Stimulated activated effector memory CD8-positive, alpha-beta T cell treated with anti-CD3 and anti-CD28 coated beads, Interleukin-12 subunit alpha, Interleukin-12 subunit beta, amount 100 ng/mL, for 72 hours (primary cell): ENCODE measurements around the gene PRSS48.

Source experiments
- ATAC-seq: fragments of 150-1000 bp; cut with Tn5 transposase; 2 replicates; pipeline ENCODE4 v1.10.0; 2021
- DNase-seq, 2 donors: peaks; one replicate each; pipeline ENCODE4 v3.0.0; 2021 to 2022; ENCODE audit warnings: low spot score in 2 of 2
- H3K27ac Mint-ChIP-seq: one replicate; pipeline ENCODE4 v1.8.0; 2022; ENCODE audit warnings: mild to moderate bottlenecking, mixed read lengths
- H3K36me3 Mint-ChIP-seq: one replicate; pipeline ENCODE4 v1.8.0; 2022; ENCODE audit warnings: mild to moderate bottlenecking, mixed read lengths
- H3K4me1 Mint-ChIP-seq: one replicate; pipeline ENCODE4 v1.8.0; 2022; ENCODE audit warnings: mixed read lengths
- H3K4me3 Mint-ChIP-seq: one replicate; pipeline ENCODE4 v1.8.0; 2022; ENCODE audit warnings: mild to moderate bottlenecking, mixed read lengths
- H3K9me3 Mint-ChIP-seq: one replicate; pipeline ENCODE4 v1.8.0; 2022; ENCODE audit warnings: mixed read lengths

Gene PRSS48

DNA sequence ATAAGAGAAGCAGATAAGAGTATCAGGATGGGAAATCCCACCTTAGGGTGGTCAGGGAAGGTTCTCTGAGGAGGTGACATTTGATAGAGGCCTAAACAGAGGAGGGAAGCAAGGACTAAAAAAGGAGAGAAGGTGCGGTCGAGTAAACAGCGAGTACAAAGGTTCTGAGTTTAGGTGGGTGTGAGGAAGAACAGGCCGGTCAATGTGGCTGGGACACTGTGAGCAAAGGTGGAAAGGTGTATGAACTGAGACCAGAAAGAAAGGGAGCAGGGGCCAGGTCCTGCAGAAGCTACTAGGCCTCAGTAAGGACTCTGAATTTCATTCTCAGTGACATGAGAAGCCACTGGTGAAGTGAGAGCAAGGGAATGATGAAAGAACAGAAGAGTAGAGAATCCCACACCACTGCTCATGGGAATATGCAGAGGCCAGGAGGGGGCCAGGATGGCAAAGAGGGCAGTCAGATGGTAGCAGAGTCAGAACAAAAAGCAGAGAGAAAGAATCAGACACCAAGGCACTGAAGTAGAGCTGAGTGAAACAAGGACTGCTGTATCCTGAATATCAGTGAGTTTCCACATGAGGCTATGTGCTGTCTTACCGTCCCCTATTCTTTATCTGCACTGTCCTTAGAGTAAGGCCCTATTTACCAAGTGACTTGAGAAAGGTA lies 18.0 kb downstream of the PRSS48 start:
- no peaks in the 10 kb centered on the region for H3K36me3 Mint-ChIP-seq
- ATAC-seq = peak; percentile 16
- H3K27ac Mint-ChIP-seq = no peak overlapping the region
- no peaks in the 10 kb centered on the region for H3K9me3 Mint-ChIP-seq
- no peak overlapping the region for H3K4me3 Mint-ChIP-seq
- no peaks in the 10 kb centered on the region for H3K4me1 Mint-ChIP-seq
- DNase-seq = no peak

DNA sequence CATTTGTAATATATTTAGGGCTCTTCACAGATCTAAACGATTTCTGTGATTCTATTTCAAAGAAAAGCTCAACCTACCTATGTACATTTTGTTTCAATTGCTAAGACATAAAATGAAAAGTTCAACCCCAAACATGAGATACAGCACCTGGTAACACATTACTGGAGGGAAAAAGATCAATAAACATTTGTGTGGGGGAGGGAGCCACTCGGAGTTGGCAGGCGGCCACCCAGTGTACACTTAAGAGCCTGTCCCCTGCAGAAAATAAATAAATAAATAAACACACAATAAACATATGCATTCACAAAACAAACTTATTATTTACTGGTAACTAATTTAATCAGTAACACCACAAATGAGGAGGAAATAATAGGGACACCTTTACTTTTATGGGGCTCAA lies 19.3 kb downstream of the PRSS48 start:
- H3K4me1 Mint-ChIP-seq = no peaks in the 10 kb centered on the region
- no peak overlapping the region for H3K4me3 Mint-ChIP-seq
- DNase-seq (no peak), ATAC-seq (no peak)
- no peak overlapping the region for H3K27ac Mint-ChIP-seq
- H3K9me3 Mint-ChIP-seq = no peaks in the 10 kb centered on the region
- no peaks in the 10 kb centered on the region for H3K36me3 Mint-ChIP-seq

DNA sequence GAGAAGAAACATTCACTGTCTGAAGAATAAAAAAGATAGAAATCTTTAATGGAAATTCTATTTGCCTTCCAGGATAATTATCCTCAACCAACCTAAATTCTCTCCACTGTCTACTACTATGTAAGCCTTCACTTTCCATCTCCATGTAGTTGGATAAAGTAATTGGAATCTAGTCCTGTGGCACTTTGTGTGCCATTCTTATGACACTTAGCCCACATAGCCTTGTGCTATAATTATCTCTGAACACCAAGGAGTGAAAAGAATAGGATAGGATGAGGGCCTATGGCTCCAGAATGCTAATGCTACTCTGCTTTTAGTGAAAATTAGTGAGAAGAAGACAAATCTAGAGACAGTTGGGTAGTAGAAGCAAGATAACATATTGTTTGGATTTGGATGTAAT lies 20.2 kb downstream of the PRSS48 start:
- ATAC-seq = no peak
- Mint-ChIP-seq H3K4me1 (no peaks in the 10 kb centered on the region), H3K27ac (no peak overlapping the region), H3K9me3 (peaks cover 2% of the 10 kb centered on the region), H3K4me3 (no peak overlapping the region), H3K36me3 (no peaks in the 10 kb centered on the region)
- DNase-seq = no peak

GRCh38 chr4:151302432-151302831 lies 25.5 kb downstream of the PRSS48 start:
- H3K9me3 Mint-ChIP-seq = peaks cover 2% of the 10 kb centered on the region
- no peaks in the 10 kb centered on the region for H3K36me3 Mint-ChIP-seq
- DNase-seq = no peak
- no peak for ATAC-seq
- no peak overlapping the region for H3K4me3 Mint-ChIP-seq
- no peaks in the 10 kb centered on the region for H3K4me1 Mint-ChIP-seq
- H3K27ac Mint-ChIP-seq = no peak overlapping the region

DNA sequence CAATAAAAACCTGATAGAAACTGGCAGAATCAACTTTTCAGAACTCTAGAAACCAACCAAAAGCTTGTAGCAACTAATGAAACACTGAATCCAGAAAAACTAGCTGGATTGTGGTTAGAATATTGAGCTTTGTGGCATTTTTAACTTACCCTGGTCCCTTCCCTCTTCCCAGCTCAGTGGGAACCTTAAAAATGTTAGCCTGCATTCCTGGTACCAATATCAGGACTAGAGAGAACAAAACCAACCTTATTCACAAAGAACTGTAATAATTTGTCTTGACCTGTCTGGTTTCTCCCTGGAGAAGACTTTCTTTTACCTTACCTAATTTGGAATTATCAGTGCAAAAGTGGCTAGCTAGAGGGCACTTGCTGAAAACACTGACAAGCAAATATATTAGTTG lies 27.3 kb downstream of the PRSS48 start:
- Mint-ChIP-seq H3K27ac (no peak overlapping the region), H3K36me3 (no peaks in the 10 kb centered on the region), H3K4me1 (no peaks in the 10 kb centered on the region), H3K4me3 (no peak overlapping the region), H3K9me3 (peaks cover 2% of the 10 kb centered on the region)
- ATAC-seq (no peak), DNase-seq (no peak)

GRCh38 chr4:151304755-151305154 lies 27.8 kb downstream of the PRSS48 start:
- no peak for DNase-seq
- no peak overlapping the region for H3K4me3 Mint-ChIP-seq
- H3K9me3 Mint-ChIP-seq = peaks cover 2% of the 10 kb centered on the region
- no peak overlapping the region for H3K27ac Mint-ChIP-seq
- ATAC-seq = no peak
- H3K36me3 Mint-ChIP-seq = no peaks in the 10 kb centered on the region
- no peaks in the 10 kb centered on the region for H3K4me1 Mint-ChIP-seq

GRCh38 chr4:151310124-151310728 lies 33.3 kb downstream of the PRSS48 start:
- no peaks in the 10 kb centered on the region for H3K9me3 Mint-ChIP-seq
- H3K36me3 Mint-ChIP-seq = no peaks in the 10 kb centered on the region
- H3K27ac Mint-ChIP-seq = no peak overlapping the region
- H3K4me1 Mint-ChIP-seq = no peaks in the 10 kb centered on the region
- DNase-seq (no peak), ATAC-seq (no peak)
- H3K4me3 Mint-ChIP-seq = no peak overlapping the region

DNA sequence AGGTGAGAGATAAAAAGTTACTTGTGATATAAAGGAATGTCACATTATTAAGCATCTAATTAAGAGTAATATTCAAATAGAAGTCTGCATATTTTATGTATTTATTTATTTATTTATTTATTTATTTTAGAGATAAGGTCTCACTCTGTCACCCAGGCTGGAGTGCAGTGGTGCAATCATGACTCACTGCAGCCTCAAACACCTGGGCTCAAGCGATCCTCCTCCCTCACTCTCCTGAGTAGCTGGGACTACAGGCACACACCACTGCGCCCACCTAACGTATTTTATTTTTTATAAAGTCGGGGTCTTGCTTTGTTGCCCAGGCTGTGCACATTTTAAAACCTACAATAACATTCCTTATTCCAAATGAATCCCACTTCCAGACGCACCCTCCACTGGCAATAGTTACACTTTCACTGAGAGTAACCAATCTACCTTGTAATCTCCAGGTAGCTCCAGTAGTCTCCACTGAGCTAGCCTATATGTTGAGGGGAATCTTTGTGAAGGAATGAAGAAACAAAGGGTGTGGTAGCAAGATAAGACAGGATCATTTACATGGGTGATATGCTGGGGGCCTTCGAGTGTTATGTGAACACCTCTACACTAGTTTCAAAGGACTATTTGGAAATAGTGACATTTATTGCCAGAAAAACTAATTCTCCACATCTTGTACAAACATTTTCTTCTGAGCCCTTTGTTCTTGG lies 36.5 kb downstream of the PRSS48 start:
- no peaks in the 10 kb centered on the region for H3K36me3 Mint-ChIP-seq
- no peaks in the 10 kb centered on the region for H3K4me1 Mint-ChIP-seq
- H3K4me3 Mint-ChIP-seq = no peak overlapping the region
- H3K9me3 Mint-ChIP-seq = no peaks in the 10 kb centered on the region
- ATAC-seq = no peak
- DNase-seq = no peak
- H3K27ac Mint-ChIP-seq = no peak overlapping the region

DNA sequence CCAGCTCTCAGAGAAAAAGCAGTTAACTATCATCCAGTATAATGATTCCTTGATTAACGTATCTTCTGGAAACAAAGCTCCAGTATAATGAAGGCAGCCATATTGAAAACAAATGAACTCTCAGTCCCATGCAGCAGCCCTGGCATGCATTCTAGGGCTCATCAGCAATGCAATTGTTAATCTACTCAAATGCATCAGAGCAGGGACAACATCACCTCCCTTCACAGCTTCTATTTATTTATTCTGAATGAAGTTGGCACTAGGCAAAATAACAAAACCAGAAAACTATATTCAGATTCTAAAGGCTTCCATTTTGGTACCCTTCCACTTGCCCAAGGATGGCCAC lies 37.0 kb downstream of the PRSS48 start:
- H3K36me3 Mint-ChIP-seq = no peaks in the 10 kb centered on the region
- H3K27ac Mint-ChIP-seq = no peak overlapping the region
- no peaks in the 10 kb centered on the region for H3K9me3 Mint-ChIP-seq
- H3K4me1 Mint-ChIP-seq = no peaks in the 10 kb centered on the region
- DNase-seq (no peak), ATAC-seq (no peak)
- no peak overlapping the region for H3K4me3 Mint-ChIP-seq

GRCh38 chr4:151314479-151314878 lies 37.5 kb downstream of the PRSS48 start:
- ATAC-seq (no peak), DNase-seq (no peak)
- H3K4me1 Mint-ChIP-seq = no peaks in the 10 kb centered on the region
- no peak overlapping the region for H3K4me3 Mint-ChIP-seq
- H3K27ac Mint-ChIP-seq = no peak overlapping the region
- H3K36me3 Mint-ChIP-seq = no peaks in the 10 kb centered on the region
- H3K9me3 Mint-ChIP-seq = no peaks in the 10 kb centered on the region

- Mint-ChIP-seq H3K36me3 (no peaks in the 10 kb centered on the region), H3K9me3 (no peaks in the 10 kb centered on the region), H3K27ac (no peak overlapping the region), H3K4me1 (no peaks in the 10 kb centered on the region), H3K4me3 (no peak overlapping the region)
- DNase-seq (no peak), ATAC-seq (no peak)
These were observed 38.4 kb downstream of the PRSS48 start for GRCh38 chr4:151315212-151315886.

GRCh38 chr4:151316645-151317044 lies 39.7 kb downstream of the PRSS48 start:
- no peaks in the 10 kb centered on the region for H3K4me1 Mint-ChIP-seq
- no peak overlapping the region for H3K27ac Mint-ChIP-seq
- no peaks in the 10 kb centered on the region for H3K9me3 Mint-ChIP-seq
- no peak for ATAC-seq
- no peak for DNase-seq
- H3K4me3 Mint-ChIP-seq = no peak overlapping the region
- H3K36me3 Mint-ChIP-seq = no peaks in the 10 kb centered on the region

DNA sequence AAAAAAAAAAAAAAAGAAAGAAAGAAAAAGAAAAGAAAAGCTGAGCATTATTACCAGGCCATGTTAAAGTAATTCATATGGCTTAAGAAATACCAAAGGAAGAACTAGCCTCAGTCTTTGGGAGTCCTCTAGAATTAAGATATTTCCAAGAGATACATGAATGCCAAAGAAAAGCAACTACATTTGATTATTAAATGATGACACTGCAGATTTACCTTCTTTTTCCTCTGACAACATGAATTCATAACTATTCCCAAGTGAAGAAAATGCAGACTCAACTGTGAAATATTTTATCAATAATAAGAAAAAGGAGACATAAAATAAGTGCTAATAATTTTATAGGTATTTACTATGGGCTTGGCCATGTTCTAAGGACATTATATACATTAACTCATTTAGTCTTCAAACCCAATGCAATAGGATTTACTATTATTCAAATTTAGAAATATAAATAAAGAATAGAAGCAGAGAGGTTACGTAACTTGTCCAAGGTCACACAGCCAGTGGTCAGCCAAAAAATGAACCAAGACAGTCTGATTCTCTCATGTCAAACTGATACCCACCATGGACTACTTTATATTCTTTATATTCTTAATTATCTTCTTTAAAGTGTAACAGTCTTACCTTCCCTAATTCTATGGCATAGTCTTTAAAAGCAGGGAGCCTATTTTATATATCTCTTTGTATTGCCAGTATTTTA lies 41.5 kb downstream of the PRSS48 start:
- no peak for DNase-seq
- Mint-ChIP-seq H3K36me3 (no peaks in the 10 kb centered on the region), H3K9me3 (no peaks in the 10 kb centered on the region), H3K4me3 (no peak overlapping the region), H3K27ac (no peak overlapping the region), H3K4me1 (no peaks in the 10 kb centered on the region)
- ATAC-seq = no peak

GRCh38 chr4:151319490-151319889 lies 42.5 kb downstream of the PRSS48 start:
- H3K36me3 Mint-ChIP-seq = no peaks in the 10 kb centered on the region

DNA sequence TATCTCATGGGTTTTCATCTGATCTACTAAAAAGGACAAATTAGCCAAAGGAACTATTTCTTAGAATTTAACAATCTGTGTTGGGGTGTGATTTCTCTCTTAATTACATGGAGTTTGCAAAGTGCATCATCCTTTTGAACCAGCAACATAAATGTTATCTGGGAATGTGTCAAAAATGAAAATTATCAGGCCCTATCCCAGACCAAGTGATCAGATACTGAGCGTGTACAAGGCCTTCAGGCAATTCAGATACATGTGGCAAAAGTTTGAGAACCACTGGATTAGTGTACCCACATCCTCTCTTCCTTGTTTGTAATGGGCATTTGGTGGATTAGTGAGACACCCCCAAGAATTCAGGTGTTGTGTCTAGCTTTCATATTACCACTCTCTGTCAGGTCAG lies 44.6 kb downstream of the PRSS48 start:
- ATAC-seq (no peak), DNase-seq (no peak)
- H3K4me3 Mint-ChIP-seq = no peak overlapping the region
- H3K36me3 Mint-ChIP-seq = no peaks in the 10 kb centered on the region
- H3K9me3 Mint-ChIP-seq = no peaks in the 10 kb centered on the region
- H3K4me1 Mint-ChIP-seq = peaks cover 5% of the 10 kb centered on the region
- no peak overlapping the region for H3K27ac Mint-ChIP-seq

More at GRCh38 chr4:151319490-151319889, 42.5 kb downstream of the PRSS48 start:
- DNase-seq (no peak), ATAC-seq (no peak)
- Mint-ChIP-seq H3K4me3 (no peak overlapping the region), H3K9me3 (no peaks in the 10 kb centered on the region), H3K4me1 (no peaks in the 10 kb centered on the region), H3K27ac (no peak overlapping the region)
